HL-60/S4 (cell line): Measurements from ENCODE around the gene COLEC11.
"Not testable (repeated sequence)": the region's sequence is repeated elsewhere in the genome, so short reads cannot be mapped to it uniquely, and the experiment has no call there.

Experiments used
- in situ Hi-C: fragments of 300-500 bp; cut with MboI; formaldehyde crosslinking; loops from 2 replicates; pipeline ENCODE4 v1.14.3; 2022; ENCODE audit warnings: low sequenced_read_pairs

COLEC11 gene

DNA sequence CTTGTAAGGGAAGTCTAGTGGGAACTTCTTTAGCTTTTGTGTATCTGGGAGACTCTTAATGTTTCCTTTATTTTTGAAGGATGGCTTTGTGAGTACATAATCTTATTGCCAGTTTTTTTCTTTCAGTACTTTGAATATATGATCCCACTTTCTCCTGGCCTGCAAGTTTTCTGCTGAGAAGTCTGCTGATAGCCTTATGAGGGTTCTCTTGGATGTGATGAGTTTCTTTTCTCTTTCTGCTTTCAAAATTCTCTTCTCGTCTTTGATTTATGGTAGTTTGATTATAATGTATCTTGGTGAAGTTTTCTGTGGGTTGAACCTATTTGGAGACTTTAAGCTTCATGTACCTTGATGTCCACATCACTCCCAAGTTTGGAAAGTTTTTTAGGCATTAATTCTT, 28.1 kb downstream of the COLEC11 start:
- in situ Hi-C loops = no loop called here

GRCh38 chr2:3624059-3624794, 29.3 kb downstream of the COLEC11 start:
- in situ Hi-C loops = no loop called here

DNA sequence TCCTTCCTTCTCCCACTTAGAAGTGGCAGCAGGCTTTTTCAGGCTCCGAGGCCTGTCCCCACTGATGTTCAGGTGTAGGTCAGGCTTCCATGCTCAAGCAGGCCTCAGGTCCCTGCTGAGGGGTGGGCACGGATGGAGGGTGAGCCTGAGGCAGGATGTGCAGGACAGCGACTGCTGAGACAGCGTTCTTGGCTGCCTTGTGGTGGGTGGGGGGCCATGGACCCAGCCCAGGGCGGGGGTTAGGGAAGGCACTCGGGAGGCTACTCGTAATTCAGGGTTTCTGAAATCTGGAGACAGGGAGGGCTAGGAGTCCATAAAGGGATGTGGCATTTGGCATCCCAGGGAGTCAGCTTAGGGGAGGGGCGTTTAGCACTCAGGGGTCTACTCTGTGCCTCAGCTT, 30.3 kb downstream of the COLEC11 start:
- in situ Hi-C loops = no loop called here

DNA sequence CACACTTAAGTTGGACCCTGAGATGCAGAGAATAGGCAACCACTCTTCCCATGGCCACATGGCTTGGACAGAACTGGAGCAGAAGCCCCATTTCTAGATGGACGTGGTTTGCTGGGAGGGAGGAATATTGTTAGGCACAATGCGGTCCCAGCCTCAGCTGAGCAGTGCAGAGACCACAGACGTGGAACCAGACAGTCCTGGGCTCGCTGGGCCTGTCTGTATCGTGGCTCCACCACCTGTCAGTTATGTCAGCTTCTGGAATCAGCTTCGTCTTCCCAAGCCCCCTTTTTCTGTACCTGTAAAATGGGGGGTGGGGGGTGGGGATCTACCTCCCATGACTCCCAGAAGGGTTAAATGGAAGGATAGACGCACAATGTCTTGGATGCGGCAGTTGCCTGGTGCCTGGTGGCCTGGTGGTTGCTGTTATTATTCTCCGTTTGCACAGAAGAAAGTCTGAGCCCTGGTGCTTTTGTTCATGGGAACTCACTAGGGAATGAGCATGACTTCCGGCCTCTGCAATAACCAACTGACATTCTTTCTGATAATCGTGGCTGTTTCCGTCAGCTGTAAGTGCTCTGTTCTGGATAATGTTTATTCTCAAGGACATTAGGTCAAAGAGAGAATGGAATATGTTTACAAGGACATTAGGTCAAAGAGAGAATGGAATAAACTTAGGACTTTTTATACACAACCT, 31.4 kb downstream of the COLEC11 start:
- in situ Hi-C loops = no loop called here

GRCh38 chr2:3626812-3627499, 32.0 kb downstream of the COLEC11 start:
- in situ Hi-C loops = no loop called here

DNA sequence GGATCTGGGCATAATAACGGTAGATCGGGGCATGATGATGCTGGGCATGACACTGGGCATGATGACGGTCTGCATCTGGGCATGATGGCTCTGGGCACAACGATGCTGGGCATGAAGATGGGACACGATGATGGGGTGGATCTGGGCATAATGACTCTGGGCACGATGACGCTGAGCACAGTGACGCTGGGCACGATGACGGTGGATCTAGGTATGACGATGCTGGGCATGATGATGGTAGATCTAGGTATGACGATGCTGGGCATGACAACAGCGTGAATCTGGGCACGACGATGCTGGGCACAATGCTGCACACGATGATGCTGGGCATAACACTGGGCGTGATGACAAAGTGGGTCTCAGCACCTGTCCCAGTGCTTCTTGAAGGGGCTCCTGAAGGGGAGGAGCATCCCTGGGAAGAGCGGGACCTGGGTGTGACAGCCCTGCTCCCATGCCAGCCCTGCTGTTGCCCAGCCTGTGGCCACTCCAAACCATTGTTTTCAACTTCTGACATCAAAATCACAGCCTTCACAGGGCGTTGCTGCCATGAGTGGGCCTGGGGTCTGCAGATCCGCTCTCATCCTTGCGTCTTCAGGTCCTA, 32.7 kb downstream of the COLEC11 start:
- in situ Hi-C loops = no loop called here

DNA sequence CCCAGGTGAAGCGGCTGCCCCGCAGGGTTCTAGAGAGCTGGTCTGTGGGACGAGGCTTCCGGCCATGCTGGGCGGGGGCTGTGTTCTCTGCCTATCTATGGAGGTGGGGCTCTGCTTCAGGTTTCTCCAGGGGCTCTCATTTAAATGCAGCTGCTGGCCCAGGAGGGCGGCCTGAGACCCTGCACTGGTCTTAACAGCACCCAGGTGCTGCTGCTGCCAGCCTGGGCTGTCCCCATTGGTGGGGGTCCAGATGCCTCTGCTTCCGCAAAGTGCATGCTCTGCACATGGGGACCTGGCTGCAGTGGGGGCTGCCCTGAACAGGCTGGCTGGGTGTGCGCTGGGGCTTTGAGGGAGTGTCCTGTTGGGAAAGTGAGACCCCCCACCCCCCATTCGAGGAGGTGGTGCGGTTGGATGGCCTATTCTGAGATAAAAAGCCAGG, 33.3 kb downstream of the COLEC11 start:
- in situ Hi-C loops = no loop called here

DNA sequence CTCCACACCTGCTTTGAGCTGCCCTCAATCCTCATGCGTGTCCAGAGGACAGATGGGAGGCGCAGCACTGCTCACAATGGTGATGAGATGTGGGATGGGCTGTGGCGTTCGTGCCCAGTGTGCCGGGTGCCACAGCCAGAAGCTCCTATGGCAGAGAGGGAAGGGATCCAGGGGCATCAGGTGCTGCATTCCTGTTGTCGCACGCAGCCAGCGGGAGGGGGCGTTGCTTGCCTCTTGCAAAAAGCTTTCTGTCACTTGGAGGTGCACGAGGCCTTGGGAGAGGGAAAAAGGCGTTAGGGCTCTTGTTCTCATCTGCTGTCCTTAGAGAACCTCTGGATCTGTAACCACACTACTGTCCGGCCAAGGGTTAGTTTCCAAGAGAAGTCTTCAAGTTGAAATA, 33.9 kb downstream of the COLEC11 start:
- in situ Hi-C loops = no loop called here

GRCh38 chr2:3630631-3631030, 35.7 kb downstream of the COLEC11 start:
- in situ Hi-C loops = no loop called here

- in situ Hi-C loops = no loop called here
Observed at GRCh38 chr2:3631161-3631850, 36.4 kb downstream of the COLEC11 start.

GRCh38 chr2:3631851-3632659, 37.1 kb downstream of the COLEC11 start:
- in situ Hi-C loops = no loop called here

- in situ Hi-C loops = no loop called here
Observed at GRCh38 chr2:3633089-3633981, 38.4 kb downstream of the COLEC11 start.

GRCh38 chr2:3633982-3634595, 39.2 kb downstream of the COLEC11 start:
- in situ Hi-C loops = no loop called here

- in situ Hi-C loops = no loop called here
Observed at GRCh38 chr2:3634596-3635121, 39.7 kb downstream of the COLEC11 start.

GRCh38 chr2:3635171-3635974, 40.5 kb downstream of the COLEC11 start:
- in situ Hi-C loops = no loop called here

GRCh38 chr2:3635975-3636327, 41.0 kb downstream of the COLEC11 start:
- in situ Hi-C loops = not testable (repeated sequence)

GRCh38 chr2:3636586-3637310, 41.8 kb downstream of the COLEC11 start:
- in situ Hi-C loops = no loop called here
